ENCODE data around the gene RAD51D.

Gene RAD51D

DNA sequence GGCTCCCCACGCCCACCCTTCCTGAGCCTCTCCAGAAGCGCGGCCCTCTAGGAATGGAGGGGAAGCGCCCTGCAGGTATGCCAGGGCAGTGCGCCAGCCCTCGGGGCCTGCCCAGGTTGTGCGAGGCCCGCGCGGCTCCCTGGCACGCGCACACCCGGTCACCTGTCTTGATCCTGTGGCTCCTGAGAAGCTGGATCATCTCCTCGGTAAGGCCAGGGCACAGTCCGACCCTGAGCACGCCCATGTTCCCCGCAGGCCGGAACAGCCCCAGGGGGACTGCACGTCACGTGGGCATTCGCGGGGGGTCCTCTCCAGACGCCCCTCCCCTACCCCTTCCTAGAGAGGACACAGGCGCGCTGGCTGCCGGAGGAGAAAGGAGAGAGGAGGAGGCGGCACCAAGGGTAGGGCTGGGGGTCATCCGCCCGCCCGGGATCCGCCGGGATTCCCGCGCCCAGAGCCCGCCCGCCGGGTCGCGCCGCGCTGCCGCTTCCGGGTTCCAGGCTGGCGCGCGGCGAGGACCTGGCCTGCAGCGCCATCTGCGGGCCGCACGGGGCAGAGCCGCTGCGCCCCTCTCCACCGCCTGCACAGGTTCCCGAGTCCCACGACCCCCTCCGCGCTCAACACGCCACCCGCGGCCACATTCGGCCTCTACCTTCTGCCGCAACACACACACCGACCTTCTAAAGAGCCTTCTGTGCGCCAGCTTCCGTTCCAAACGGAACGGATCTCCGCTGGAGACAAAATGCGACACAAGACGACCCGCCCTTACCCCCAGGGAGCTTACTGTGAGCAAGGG, at the start of gene RAD51D:
RAD51D (minus strand) TSS at position 491 of the 796 bp plus-strand sequence; CDS start at position 244, 247 bp downstream.
- Mint-ChIP-seq H3K4me1 (ENCODE audit: low read depth) (peaks cover 42% of the 10 kb centered on the region), H3K4me3 (peak within 1 kb of the TSS; percentile 89), H3K36me3 (ENCODE audit: low read depth) (peaks cover 44% of the 10 kb centered on the region), H3K27ac (peak within 1 kb of the TSS; percentile 94), H3K27me3 (no peaks in the 10 kb centered on the region), H3K9me3 (no peaks in the 10 kb centered on the region)
- DNase-seq, result peak; percentile 89

DNA sequence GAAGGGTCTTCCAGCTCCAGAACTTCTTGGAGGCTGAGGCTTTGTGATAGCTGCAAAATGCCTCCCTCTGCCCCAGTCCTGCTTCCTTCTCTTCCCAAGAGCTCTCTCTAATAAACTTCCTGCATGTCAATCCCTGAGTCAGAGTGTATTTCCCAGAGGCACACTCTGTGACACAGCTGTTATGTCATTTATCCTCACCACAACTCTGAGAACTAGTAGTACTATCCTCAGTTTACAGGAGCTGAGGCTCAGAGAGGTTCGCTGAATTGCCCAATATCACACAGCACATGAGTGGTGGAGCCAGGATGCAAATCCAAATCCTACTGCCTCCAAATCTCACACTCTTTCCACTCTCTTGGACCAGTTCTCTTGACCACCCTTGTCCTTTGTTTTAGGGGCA, 48.0 kb upstream of the RAD51D start:
- H3K4me1 Mint-ChIP-seq (ENCODE audit: low read depth), result peaks cover 31% of the 10 kb centered on the region
- DNase-seq, result no peak
- H3K27ac Mint-ChIP-seq, result peak overlapping the region; percentile 13
- H3K27me3 Mint-ChIP-seq, result no peaks in the 10 kb centered on the region
- H3K36me3 Mint-ChIP-seq (ENCODE audit: low read depth), result no peaks in the 10 kb centered on the region
- H3K9me3 Mint-ChIP-seq, result no peaks in the 10 kb centered on the region
- no peak overlapping the region for H3K4me3 Mint-ChIP-seq

DNA sequence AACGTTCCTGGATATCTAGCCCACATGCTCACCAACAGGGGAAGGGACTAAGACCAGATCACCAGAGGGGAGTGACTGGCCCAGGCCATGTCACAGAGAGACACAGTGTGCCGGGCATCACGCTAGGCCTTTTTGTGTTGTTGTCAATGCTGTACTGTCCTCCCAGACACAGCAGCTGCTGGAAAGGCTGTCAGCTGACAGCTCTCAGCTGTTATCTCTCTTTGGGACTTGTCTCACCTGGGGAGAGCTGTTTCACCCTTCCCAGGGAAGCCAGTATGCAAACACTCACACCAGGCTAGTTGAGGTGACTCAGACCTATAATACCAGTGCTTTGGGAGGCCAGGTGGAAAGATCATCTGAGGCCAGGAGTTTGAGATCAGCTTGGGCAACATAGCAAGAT, 47.4 kb upstream of the RAD51D start:
- no peaks in the 10 kb centered on the region for H3K9me3 Mint-ChIP-seq
- H3K27ac Mint-ChIP-seq, result no peak overlapping the region
- no peaks in the 10 kb centered on the region for H3K27me3 Mint-ChIP-seq
- peaks cover 30% of the 10 kb centered on the region for H3K4me1 Mint-ChIP-seq (ENCODE audit: low read depth)
- no peaks in the 10 kb centered on the region for H3K36me3 Mint-ChIP-seq (ENCODE audit: low read depth)
- DNase-seq, result peak; percentile 28
- H3K4me3 Mint-ChIP-seq, result no peak overlapping the region

DNA sequence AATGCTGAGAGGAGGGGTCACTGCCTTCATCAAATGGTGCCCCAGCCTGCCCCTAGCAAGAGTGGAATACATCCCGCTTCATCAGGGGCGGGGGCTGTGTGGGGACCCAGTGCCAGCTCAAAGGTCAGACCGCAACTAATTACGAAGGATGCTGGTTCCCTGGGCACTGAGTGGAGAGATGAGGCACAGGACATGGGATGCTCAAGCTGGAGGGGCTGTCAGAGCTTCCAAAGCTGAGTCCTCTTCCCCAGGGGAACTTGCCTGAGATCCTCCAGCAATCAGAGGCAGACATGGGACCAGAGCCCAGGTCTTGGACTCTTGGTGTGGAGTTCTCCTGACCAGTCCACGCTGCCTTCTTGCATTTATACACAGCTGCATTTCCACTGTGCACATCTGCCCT, 46.9 kb upstream of the RAD51D start:
- no peaks in the 10 kb centered on the region for H3K27me3 Mint-ChIP-seq

DNA sequence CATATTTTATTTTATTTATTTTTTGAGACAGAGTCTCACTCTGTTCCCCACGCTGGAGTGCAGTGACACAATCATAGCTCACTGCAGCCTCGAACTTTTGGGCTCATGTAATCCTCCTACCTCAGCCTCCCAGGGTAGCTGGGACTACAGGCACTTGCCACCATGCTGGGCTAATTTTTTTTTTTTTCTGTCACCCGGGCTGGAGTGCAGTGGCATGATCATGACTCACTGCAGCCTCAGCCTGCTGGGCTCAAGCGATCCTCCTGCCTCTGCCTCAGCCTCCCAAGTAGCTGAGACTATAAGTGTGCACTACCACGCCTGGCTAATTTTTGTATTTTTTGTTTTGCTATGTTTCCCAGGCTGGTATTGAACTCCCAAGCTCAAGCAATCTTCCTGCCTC, 45.1 kb upstream of the RAD51D start:
- Mint-ChIP-seq H3K4me1 (ENCODE audit: low read depth) (peaks cover 44% of the 10 kb centered on the region), H3K27me3 (no peaks in the 10 kb centered on the region), H3K27ac (no peak overlapping the region), H3K9me3 (no peaks in the 10 kb centered on the region), H3K36me3 (ENCODE audit: low read depth) (no peaks in the 10 kb centered on the region), H3K4me3 (no peak overlapping the region)
- DNase-seq, result peak; percentile 16

More for the DNA sequence above, 46.9 kb upstream of the RAD51D start:
- no peaks in the 10 kb centered on the region for H3K36me3 Mint-ChIP-seq (ENCODE audit: low read depth)
- H3K27ac Mint-ChIP-seq, result no peak overlapping the region
- DNase-seq, result peak; percentile 23
- H3K4me3 Mint-ChIP-seq, result no peak overlapping the region
- peaks cover 31% of the 10 kb centered on the region for H3K4me1 Mint-ChIP-seq (ENCODE audit: low read depth)
- no peaks in the 10 kb centered on the region for H3K9me3 Mint-ChIP-seq

DNA sequence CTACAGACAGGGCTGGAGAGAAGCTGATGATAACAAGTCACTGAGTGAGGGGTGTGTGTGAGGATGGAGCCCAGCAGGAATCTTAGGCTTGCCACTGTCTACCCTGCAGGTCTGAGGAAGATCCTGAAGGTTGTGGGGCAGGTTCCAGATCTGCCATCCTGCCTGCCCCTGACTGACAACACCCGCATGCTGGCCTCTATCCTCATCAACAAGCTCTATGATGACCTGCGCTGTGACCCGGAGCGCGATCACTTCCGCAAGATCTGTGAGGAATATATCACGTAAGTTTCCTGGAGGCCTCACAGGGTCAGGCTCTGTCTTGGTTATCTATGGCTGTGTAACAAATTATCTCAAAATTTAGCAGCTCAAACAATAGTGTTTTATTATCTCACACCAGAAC, 44.2 kb upstream of the RAD51D start:
- no peak for DNase-seq
- no peak overlapping the region for H3K27ac Mint-ChIP-seq
- H3K9me3 Mint-ChIP-seq, result no peaks in the 10 kb centered on the region
- no peaks in the 10 kb centered on the region for H3K36me3 Mint-ChIP-seq (ENCODE audit: low read depth)
- H3K4me1 Mint-ChIP-seq (ENCODE audit: low read depth), result peaks cover 50% of the 10 kb centered on the region
- no peaks in the 10 kb centered on the region for H3K27me3 Mint-ChIP-seq
- H3K4me3 Mint-ChIP-seq, result no peak overlapping the region

DNA sequence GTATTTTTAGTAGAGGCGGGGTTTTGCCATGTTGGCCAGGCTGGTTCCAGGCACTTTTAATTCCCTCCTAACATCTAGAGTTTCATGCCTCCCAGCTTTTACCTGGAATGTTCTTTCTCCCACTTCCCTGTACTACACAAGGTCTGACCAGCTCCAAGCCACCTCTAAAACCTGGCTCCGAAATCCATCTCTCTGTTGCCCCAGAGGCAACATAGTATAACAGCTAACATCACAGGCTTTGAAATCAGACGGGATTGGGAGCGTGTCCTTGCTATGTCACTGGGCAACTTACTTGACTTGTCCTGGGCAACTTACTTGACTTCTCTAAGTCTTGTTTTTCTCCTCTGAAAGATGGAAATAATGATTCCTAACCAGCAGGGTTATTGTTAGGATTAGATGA, 43.1 kb upstream of the RAD51D start:
- Mint-ChIP-seq H3K4me3 (no peak overlapping the region), H3K27me3 (no peaks in the 10 kb centered on the region), H3K9me3 (no peaks in the 10 kb centered on the region), H3K27ac (no peak overlapping the region), H3K4me1 (ENCODE audit: low read depth) (peaks cover 50% of the 10 kb centered on the region), H3K36me3 (ENCODE audit: low read depth) (no peaks in the 10 kb centered on the region)
- no peak for DNase-seq

DNA sequence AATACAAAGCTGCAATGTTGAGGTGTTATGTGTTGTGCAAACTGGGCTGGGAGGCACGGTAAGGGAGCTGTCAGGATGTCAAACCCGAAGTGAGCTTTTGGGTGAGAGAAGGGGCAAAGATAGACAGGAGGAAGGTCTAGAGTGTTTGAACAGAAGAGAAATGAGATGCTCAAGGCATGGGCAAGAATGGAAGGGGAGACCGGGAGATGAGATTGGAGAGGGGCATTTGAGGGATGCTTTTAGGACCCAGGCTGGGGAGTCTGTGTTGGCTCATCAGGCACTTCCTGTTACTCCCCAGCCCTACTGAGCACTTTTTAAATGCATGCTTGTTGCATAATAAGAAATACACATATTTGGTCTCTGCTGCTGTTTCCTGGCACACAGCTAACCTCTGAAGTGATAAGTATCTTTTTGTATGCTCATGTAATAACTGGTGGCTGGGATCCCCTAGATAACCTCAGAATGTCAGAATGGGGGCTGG, 41.7 kb upstream of the RAD51D start:
- H3K9me3 Mint-ChIP-seq, result no peaks in the 10 kb centered on the region
- peaks cover 49% of the 10 kb centered on the region for H3K4me1 Mint-ChIP-seq (ENCODE audit: low read depth)
- no peaks in the 10 kb centered on the region for H3K36me3 Mint-ChIP-seq (ENCODE audit: low read depth)
- H3K27me3 Mint-ChIP-seq, result no peaks in the 10 kb centered on the region
- H3K27ac Mint-ChIP-seq, result peak overlapping the region; percentile 62
- no peak for DNase-seq
- H3K4me3 Mint-ChIP-seq, result peak overlapping the region; percentile 32

DNA sequence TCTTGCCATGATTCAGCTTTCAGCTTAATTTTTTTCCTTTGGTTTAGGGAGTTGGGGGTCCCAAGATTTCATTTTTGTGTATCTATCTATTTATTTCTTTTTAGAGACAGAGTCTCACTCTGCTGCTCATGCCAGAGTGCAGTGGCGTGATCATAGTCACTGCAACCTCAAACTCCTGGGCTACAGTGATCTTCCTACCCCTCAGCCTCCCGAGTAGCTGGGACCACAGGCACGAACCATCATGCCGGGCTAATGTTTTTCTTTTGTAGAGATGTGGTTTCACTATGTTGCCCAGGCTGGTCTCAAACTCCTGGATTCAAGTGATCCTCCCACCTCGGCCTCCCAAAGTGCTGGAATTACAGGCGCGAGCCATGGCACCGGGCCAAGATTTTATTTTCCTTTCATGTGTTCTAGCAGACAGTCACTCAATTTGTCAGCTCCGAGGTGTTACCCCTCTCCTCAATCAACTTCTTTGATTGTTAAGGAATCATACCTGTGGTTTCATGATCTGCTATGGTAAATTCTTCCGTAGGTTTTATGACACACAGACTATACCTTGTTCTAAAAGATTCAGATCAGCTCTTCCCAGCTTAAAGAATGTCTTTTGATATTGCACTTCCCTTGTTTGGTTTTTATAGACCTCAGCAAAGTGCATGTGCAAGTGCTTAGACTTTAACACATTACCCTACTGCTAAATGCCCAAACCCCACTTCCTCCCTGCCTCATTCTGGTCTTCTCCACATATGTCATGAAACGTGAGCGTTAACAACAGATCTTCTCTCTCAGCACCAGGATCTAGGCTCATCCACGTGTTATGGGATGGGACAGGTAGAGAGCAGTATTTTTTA, 40.9 kb upstream of the RAD51D start:
- Mint-ChIP-seq H3K9me3 (no peaks in the 10 kb centered on the region), H3K4me1 (ENCODE audit: low read depth) (peaks cover 49% of the 10 kb centered on the region), H3K27me3 (no peaks in the 10 kb centered on the region), H3K36me3 (ENCODE audit: low read depth) (no peaks in the 10 kb centered on the region), H3K4me3 (peak overlapping the region; percentile 32), H3K27ac (peak overlapping the region; percentile 62)
- DNase-seq, result peak; percentile 51

DNA sequence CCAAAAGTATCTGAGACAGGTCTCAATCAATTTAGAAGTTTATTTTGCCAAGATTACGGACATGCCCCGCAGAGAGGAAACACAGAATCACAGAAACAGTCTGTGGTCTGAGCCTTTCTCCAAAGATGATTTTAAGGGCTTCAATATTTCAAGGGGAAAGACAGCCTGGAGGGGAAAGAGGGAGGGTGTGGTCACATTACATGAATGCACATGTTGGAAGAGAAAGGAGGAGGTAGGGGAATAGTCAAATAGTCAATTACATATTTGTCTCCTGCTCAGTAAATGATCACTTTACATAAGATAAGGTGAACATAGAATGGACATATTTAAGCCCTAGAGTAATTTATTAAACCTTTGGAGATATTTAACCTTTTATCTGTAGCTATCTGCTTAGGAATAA, 40.3 kb upstream of the RAD51D start:
- peaks cover 44% of the 10 kb centered on the region for H3K4me1 Mint-ChIP-seq (ENCODE audit: low read depth)
- H3K27ac Mint-ChIP-seq, result no peak overlapping the region
- H3K4me3 Mint-ChIP-seq, result no peak overlapping the region
- H3K27me3 Mint-ChIP-seq, result no peaks in the 10 kb centered on the region
- H3K36me3 Mint-ChIP-seq (ENCODE audit: low read depth), result no peaks in the 10 kb centered on the region
- no peaks in the 10 kb centered on the region for H3K9me3 Mint-ChIP-seq
- no peak for DNase-seq

DNA sequence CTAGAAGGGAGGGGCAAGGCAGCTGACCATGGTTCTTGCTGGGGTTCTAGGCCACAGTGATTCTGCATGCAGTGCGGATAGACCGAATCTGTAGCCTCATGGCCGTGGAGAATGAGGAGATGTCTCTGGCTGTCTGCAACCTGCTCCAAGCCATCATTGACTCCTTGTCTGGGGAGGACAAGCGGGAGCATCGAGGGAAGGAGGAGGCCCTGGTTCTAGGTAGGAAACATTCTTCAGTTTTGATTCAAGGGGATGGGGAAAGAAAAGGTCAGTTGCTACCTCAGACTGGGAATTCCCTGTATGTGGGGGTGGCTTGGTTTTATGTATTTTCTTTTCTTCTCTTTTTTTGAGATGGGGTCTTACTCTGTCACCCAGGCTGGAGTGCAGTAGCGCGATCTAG, 35.6 kb upstream of the RAD51D start:
- H3K4me3 Mint-ChIP-seq, result no peak overlapping the region
- H3K36me3 Mint-ChIP-seq (ENCODE audit: low read depth), result no peaks in the 10 kb centered on the region
- no peaks in the 10 kb centered on the region for H3K27me3 Mint-ChIP-seq
- peaks cover 11% of the 10 kb centered on the region for H3K4me1 Mint-ChIP-seq (ENCODE audit: low read depth)
- H3K27ac Mint-ChIP-seq, result no peak overlapping the region
- no peak for DNase-seq
- no peaks in the 10 kb centered on the region for H3K9me3 Mint-ChIP-seq

DNA sequence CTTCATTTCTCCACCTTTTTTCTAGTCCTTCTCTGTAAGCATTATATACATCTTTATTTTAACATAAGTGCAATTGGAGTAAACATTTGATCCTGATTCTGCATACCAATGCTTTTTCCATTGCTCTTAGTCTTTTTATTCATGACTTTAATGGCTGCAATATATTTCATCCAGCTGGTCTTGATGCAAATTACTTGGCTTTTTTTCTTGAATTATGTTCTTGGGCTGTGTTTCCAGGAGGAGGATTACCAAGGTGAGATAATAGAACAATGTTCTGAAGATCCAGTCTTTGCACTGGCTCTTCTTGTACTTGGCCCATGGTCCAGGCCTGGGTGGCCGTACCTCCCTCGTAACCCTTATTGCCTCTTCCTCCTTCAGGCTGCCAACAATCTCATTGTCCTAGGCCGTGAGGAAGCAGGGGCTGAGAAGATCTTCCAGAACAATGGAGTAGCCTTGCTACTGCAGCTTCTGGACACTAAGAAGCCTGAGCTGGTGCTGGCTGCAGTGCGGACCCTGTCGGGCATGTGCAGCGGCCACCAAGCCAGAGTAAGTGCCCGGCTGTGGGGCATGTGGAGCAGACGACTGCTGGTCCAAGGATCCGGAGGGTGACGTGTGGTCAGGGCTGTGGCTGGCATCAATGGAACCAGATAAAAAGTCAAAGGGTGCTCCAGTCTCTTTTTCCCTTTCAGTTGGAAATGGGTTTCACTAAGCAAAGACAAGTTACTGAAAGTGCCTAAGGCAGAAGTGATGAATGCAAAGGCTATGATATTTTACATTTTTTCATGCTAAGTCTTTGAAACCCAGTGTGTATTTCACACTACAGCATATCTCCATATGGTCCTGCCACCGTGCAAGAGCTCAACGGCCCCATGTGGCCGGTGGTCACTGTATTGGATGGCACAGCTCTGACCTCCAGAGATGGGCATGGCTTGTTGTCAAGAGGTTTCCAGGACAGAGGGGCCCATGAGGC, 34.8 kb upstream of the RAD51D start:
- Mint-ChIP-seq H3K4me1 (ENCODE audit: low read depth) (peaks cover 3% of the 10 kb centered on the region), H3K27me3 (no peaks in the 10 kb centered on the region), H3K4me3 (no peak overlapping the region)

DNA sequence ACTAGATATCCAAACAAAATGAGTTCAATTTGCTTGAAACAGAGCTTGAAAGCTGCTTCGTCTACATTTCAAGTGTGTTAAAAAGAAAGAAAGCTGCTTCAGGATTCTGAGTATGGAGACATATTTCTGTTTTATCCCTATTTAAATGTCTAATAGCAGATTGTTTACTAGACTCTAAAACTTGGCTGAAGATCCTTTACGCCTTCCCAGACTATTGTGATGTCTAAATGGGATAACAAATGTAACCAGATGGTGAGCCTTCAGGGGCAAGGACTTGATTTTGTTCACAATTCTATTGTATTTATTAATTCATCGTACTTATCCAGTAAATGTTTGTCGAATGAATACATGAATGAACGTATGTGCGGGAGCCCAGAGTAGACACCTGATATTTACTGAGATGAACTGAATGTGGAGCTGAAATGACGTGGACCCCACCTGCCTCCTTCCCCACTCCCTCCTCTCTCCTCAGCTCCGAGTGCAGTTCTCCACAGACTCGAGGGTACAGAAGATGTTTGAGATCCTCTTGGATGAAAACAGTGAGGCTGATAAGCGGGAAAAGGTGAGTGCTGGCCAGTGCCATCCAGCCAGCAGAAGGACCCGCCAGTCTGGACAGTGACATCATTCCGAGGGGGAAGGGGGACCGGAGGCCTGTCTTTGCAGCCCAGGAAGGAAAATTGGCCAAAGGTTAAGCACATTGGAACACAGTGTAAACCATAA, 32.9 kb upstream of the RAD51D start:
- Mint-ChIP-seq H3K4me1 (ENCODE audit: low read depth) (no peaks in the 10 kb centered on the region), H3K36me3 (ENCODE audit: low read depth) (no peaks in the 10 kb centered on the region), H3K4me3 (no peak overlapping the region), H3K9me3 (no peaks in the 10 kb centered on the region), H3K27ac (no peak overlapping the region), H3K27me3 (no peaks in the 10 kb centered on the region)
- no peak for DNase-seq

More for the DNA sequence above, 34.8 kb upstream of the RAD51D start:
- no peak overlapping the region for H3K27ac Mint-ChIP-seq
- H3K9me3 Mint-ChIP-seq, result no peaks in the 10 kb centered on the region
- DNase-seq, result no peak
- H3K36me3 Mint-ChIP-seq (ENCODE audit: low read depth), result no peaks in the 10 kb centered on the region
